Esophagus (tissue), 2 donors: ENCODE measurements around the gene STPG3. TPM values are rescaled to one million over a fixed set of nuclear protein-coding genes. Genes with fewer than 3 reads are reported as not detected.

Source experiments
- H3K27ac ChIP-seq, 2 donors: one replicate each; pipeline ENCODE4 v1.5.1; 2013; ENCODE audit warnings: low read depth in 2 of 2, mild to moderate bottlenecking in 2 of 2, inconsistent platforms in 1 of 2, low read length in 1 of 2, moderate library complexity in 1 of 2
- H3K27me3 ChIP-seq, 2 donors: one replicate each; pipeline ENCODE4 v1.6.1; 2013; ENCODE audit warnings: low read length in 2 of 2, control low read depth in 1 of 2, mild to moderate bottlenecking in 1 of 2; ENCODE audit not compliant: insufficient read depth in 2 of 2, control insufficient read depth in 1 of 2
- H3K36me3 ChIP-seq, 2 donors: one replicate each; pipeline ENCODE4 v1.6.1; 2013; ENCODE audit warnings: low read length in 1 of 2; ENCODE audit not compliant: control insufficient read depth in 2 of 2, insufficient read depth in 2 of 2
- H3K4me1 ChIP-seq, 2 donors: one replicate each; pipeline ENCODE4 v1.6.1; 2013; ENCODE audit warnings: low read length in 1 of 2; ENCODE audit not compliant: control insufficient read depth in 2 of 2, insufficient read depth in 2 of 2
- H3K4me3 ChIP-seq, 2 donors: one replicate each; pipeline ENCODE4 v1.5.1; 2013; ENCODE audit warnings: low read length in 2 of 2, mild to moderate bottlenecking in 2 of 2, low read depth in 1 of 2, moderate library complexity in 1 of 2
- H3K9me3 ChIP-seq, 2 donors: one replicate each; pipeline ENCODE4 v1.6.1; 2013; ENCODE audit warnings: mild to moderate bottlenecking in 2 of 2, low read depth in 1 of 2, low read length in 1 of 2, moderate library complexity in 1 of 2; ENCODE audit not compliant: control insufficient read depth in 2 of 2, insufficient read depth in 1 of 2
- WGBS, 2 donors: extraction: QIAGEN DNeasy Blood & Tissue Kit; methylation state at CpG; one replicate each; pipeline ENCODE4 v1.1.7; 2013; 5-methylcytosine and 5-hydroxymethylcytosine counted together
- polyA plus RNA-seq, 2 donors: library from polyadenylated mRNA; stranded (reverse); fragments of 200-250 nt; gene quantifications; one replicate each; pipeline ENCODE4 v1.2.3, GENCODE V29; 2013
- donor health status: healthy with polysubstance abuse.
- donor health status: Bipolar disorder and iron deficiency.

Gene STPG3
- polyA plus RNA-seq, 2 donors, result not detected

DNA sequence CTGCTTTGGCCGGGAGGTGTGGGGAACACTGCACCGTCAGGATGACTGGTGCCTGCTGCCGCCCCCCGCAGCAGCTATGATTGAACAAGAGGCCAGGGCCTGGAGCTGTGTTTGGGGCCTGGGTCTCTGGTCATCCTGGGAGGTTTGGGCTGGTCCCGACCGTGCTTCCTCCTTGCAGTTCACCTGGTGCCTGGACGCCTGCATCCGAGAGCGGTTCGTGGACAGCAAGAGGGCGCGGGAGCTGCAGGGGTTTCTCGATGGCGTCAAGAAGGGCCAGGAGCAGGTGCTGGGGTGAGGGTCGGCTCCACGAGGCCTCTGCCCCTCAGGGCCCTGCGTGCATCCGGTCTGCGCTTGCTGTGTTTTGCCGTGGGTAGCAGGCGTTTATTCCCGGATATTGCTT lies 13.0 kb downstream of the STPG3 start:
- no peak overlapping the region for H3K27ac ChIP-seq
- no peak overlapping the region for H3K4me3 ChIP-seq
- H3K36me3 ChIP-seq, result peaks cover 7 to 43% of the 10 kb centered on the region in 2 donors
- H3K27me3 ChIP-seq, result no peaks in the 10 kb centered on the region
- peaks cover 4% of the 10 kb centered on the region in 2 donors for H3K4me1 ChIP-seq
- 94 to 98% methylated on average over 22 of the region's 22 CpGs for WGBS, 2 donors
- H3K9me3 ChIP-seq, result no peaks in the 10 kb centered on the region

DNA sequence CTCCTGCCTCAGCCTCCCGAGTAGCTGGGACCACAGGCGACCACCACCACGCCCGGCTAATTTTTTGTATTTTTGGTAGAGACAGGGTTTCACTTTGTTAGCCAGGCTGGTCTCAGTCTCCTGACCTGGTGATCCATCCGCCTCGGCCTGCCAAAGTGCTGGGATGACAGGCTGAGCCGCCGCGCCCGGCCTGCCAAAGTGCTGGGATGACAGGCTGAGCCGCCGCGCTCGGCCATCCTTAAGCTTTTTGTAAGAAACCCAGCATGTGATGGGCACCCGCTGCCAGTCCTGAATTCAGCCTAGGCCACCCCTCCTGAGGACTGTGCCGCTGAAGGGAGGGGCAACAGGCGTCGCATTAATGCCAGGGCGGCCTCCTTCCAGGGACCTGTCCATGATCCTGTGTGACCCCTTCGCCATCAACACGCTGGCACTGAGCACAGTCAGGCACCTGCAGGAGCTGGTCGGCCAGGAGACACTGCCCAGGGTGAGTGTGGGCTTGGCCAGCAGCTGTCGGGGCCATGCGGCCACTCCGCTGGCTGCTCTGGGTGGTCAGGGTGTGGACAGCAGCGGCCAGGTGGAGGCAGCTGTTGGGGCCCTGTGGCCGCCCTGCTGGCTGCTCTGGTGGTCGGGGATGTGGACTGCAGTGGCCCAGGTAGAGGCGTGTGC lies 14.5 kb downstream of the STPG3 start:
- 94 to 97% methylated on average over 29 of the region's 29 CpGs for WGBS, 2 donors
- Histone ChIP-seq H3K9me3 (no peaks in the 10 kb centered on the region), H3K27me3 (no peaks in the 10 kb centered on the region), H3K4me3 (no peak overlapping the region), H3K27ac (no peak overlapping the region), H3K4me1 (peaks cover 5 to 6% of the 10 kb centered on the region in 2 donors), H3K36me3 (peaks cover 4 to 40% of the 10 kb centered on the region in 2 donors)

DNA sequence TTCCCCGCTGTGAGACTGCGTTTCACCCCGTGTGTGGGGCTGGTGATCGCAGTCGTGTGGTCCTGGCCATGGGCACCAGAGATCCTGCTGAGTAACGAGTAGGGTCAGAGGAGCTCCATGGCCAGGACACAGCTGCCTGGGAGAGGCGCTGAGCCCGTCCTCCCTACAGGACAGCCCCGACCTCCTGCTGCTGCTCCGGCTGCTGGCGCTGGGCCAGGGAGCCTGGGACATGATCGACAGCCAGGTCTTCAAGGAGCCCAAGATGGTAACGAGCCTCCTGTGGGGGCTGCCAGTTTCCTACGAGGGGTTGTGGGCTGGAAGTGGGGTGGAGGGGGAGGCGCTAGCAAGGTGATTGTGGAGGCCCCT lies 15.1 kb downstream of the STPG3 start:
- peaks cover 5 to 6% of the 10 kb centered on the region in 2 donors for H3K4me1 ChIP-seq
- H3K27ac ChIP-seq, result no peak overlapping the region
- WGBS, 2 donors, result 88 to 90% methylated on average over 15 of the region's 15 CpGs
- no peak overlapping the region for H3K4me3 ChIP-seq
- H3K36me3 ChIP-seq, result peaks cover 4 to 40% of the 10 kb centered on the region in 2 donors
- H3K9me3 ChIP-seq, result no peaks in the 10 kb centered on the region
- no peaks in the 10 kb centered on the region for H3K27me3 ChIP-seq

DNA sequence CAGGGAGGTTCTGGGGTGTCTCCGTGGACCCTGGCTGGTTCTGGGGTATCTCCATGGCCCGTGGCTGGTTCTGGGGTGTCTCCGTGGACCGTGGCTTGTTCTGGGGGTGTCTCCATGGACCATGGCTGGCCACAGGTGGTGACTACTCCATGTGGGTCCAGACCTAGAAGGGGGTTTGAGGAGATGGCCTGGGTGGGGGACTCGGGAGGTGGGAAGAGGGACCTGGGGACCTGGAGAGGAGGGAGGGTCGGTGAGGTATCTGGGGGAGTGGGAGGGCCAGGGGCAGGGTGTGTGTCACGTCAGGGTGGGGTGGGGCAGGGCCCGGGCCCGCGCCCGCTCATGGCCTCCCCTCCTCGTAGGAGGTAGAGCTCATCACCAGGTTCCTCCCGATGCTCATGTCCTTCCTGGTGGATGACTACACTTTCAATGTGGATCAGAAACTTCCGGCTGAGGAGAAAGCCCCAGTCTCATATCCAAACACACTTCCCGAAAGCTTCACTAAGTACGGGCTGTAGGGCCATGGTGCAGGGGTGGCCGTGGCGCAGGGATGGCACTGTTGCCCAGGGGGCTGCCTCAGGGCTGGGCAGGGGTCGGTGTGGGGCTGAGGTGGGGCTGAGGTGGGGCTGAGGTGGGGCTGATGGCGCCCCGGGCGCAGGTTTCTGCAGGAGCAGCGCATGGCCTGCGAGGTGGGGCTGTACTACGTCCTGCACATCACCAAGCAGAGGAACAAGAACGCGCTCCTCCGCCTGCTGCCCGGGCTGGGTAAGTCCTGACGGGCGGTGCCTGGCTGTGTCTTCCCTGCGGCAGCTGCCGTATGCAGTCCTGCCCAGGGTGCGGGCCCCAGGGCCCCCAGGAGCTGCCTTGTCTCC lies 15.7 kb downstream of the STPG3 start:
- no peak overlapping the region for H3K27ac ChIP-seq
- WGBS, 2 donors, result 89 to 94% methylated on average over 33 to 34 of the region's 34 CpGs
- H3K4me3 ChIP-seq, result no peak overlapping the region
- H3K36me3 ChIP-seq, result peaks cover 4 to 40% of the 10 kb centered on the region in 2 donors
- peaks cover 5 to 6% of the 10 kb centered on the region in 2 donors for H3K4me1 ChIP-seq
- H3K9me3 ChIP-seq, result no peaks in the 10 kb centered on the region
- H3K27me3 ChIP-seq, result no peaks in the 10 kb centered on the region

DNA sequence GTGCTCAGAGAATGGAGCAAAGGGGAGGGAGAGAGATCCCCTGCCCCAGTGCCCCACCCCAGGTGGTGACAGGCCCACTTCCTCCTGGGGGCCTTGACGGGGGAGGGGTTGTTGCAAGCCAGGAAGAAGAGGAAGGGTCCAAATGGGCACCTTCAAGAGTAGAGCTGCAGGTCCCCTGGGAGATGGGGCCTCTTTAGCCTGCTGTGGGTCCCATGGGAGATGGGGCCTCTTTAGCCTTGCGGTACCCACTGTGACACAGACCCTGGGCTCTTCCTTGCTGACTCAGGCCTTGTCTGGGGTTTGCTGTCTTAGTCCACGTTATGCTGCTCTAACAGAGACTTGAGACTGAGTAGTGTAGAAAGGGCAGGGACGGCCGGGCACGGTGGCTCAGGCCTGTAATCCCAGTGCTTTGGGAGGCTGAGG lies 16.9 kb downstream of the STPG3 start:
- no peaks in the 10 kb centered on the region for H3K27me3 ChIP-seq
- no peak overlapping the region for H3K4me3 ChIP-seq
- peaks cover 4 to 48% of the 10 kb centered on the region in 2 donors for H3K36me3 ChIP-seq
- peaks cover 5 to 6% of the 10 kb centered on the region in 2 donors for H3K4me1 ChIP-seq
- 93 to 95% methylated on average over 6 of the region's 6 CpGs for WGBS, 2 donors
- H3K9me3 ChIP-seq, result no peaks in the 10 kb centered on the region
- no peak overlapping the region for H3K27ac ChIP-seq

DNA sequence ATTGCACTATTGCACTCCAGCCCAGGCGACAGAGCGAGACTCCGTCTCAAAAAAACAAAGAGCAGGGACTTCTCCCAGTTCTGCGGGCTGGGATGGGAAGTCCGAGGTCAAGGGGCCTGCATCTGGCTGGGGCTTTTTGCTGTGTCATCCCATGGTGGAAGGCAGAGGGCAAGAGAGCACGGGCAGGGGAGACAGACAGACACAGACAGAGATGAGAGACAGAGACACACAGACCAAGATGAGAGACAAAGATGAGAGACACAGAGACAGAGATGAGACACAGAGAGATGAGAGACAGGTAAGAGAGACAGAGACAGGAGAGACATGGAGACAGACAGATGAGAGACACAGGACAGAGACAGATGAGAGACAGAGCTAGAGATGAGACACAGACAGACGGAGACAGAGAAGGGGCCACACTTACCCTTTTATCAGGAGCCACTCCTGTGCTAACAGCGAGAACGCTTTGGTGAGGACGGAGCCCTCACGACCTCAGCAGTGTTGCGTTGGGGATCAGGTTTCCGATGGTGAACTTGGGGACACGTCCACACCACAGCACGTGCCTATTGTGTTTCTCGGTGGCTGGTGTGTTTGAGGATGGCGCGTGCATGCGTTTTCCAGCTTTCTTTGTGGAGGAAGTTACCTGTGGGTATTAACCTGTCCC lies 17.6 kb downstream of the STPG3 start:
- Histone ChIP-seq H3K4me1 (peaks cover 5 to 6% of the 10 kb centered on the region in 2 donors), H3K4me3 (no peak overlapping the region)

DNA sequence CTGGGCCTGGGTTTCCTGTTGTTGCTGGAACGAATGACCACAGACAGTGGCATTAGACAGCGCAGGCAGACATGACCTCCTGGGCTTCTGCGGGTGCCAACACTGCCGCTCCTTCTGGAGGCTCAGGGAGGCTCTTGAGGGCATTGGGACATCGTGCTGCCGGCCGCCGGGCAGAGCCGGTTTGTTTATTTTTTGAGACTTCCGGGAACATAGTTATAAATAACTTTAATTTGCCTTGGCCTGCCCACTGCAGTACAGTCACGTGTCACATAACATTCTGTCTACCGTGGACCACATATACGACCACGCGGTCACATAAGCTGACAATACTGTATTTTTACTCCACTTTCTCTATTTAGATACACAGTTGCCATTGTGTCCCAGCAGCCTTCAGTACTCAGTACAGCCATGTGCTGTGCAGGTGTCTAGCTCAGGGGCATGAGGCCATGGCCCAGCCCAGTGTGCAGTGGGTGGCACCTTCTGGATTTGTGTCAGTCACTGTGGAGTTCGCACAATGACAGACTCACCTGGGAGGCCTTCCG lies 18.2 kb downstream of the STPG3 start:
- peaks cover 4 to 37% of the 10 kb centered on the region in 2 donors for H3K36me3 ChIP-seq
- no peak overlapping the region for H3K4me3 ChIP-seq
- H3K27ac ChIP-seq, result peak overlapping the region in 1 of 2 donors; percentile 58
- no peaks in the 10 kb centered on the region for H3K27me3 ChIP-seq
- 36 to 46% methylated on average over 17 of the region's 17 CpGs for whole genome bisulfite sequencing, 2 donors
- H3K9me3 ChIP-seq, result no peaks in the 10 kb centered on the region
- peaks cover 5 to 12% of the 10 kb centered on the region in 2 donors for H3K4me1 ChIP-seq

More for the DNA sequence above, 17.6 kb downstream of the STPG3 start:
- 71 to 83% methylated on average over 19 of the region's 19 CpGs for WGBS, 2 donors
- Histone ChIP-seq H3K36me3 (peaks cover 4 to 43% of the 10 kb centered on the region in 2 donors), H3K27me3 (no peaks in the 10 kb centered on the region), H3K9me3 (no peaks in the 10 kb centered on the region), H3K27ac (peak overlapping the region in 1 of 2 donors; percentile 58)

DNA sequence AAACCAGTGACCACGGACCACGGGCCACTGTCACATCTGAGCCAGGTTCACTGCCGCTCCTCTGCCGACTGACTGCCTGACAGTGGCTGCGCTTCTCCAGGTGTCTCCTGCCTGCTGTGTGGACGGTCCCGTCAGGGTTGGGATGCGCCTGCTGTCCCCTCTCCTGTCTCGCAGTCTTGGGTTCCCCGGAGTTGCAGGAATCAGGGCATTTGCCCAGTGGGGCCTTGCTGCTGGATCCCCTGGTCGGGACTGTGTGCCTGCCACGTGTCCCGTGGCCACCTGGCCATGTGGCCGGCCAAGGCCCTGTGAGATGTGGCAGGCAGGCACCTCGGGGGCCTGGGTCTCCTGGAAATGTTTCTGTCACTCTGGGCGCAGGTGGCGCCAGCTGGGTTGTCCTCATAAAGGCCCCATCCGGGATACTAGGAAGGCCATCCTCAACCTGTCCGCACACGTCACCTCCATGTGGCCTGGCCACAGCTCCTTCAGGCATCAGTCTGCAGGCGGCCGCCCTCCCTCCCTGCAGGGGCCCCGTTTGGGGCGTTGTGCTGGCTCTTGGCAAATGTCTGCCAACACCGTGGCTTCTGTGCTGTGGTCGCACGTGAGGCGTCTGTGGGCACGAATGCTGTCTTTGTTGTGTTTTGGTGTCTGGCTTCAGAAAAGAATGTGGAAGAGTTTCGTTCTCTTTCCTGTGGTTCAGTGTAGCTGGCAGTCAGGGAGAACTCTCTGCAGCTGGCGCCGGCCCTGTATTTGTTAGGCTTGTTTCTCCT lies 20.0 kb downstream of the STPG3 start:
- H3K27ac ChIP-seq, result no peak overlapping the region
- H3K9me3 ChIP-seq, result no peaks in the 10 kb centered on the region
- peaks cover 5 to 13% of the 10 kb centered on the region in 2 donors for H3K4me1 ChIP-seq
- 77 to 82% methylated on average over 32 of the region's 32 CpGs for WGBS, 2 donors
- no peak overlapping the region for H3K4me3 ChIP-seq
- no peaks in the 10 kb centered on the region for H3K27me3 ChIP-seq
- peaks cover 0 to 31% of the 10 kb centered on the region in 2 donors for H3K36me3 ChIP-seq

DNA sequence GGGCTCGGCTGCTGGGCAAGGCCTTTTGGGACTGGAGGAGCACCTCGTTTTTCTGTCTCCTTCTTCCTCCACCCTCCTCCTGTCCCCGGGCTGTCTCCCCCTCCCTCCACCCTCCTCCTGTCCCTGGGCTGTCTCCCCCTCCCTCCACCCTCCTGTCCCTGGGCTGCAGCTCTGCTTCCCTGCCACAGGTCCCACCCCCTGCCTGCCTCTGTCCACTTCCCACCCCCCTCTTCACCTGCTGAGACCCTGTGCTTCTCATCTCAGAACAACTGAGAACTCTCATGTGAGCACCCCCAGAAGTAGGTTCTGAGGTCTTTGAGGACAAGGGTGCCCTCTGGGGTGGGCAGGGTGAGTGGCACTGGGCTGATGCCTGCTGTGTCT lies 20.6 kb downstream of the STPG3 start:
- Histone ChIP-seq H3K4me1 (peaks cover 5 to 13% of the 10 kb centered on the region in 2 donors), H3K27ac (no peak overlapping the region), H3K4me3 (no peak overlapping the region), H3K9me3 (no peaks in the 10 kb centered on the region), H3K27me3 (no peaks in the 10 kb centered on the region), H3K36me3 (peaks cover 0 to 25% of the 10 kb centered on the region in 2 donors)
- 37 to 38% methylated on average over 3 of the region's 3 CpGs for WGBS, 2 donors
